H9 (cell line): ENCODE measurements around the gene SLC35G1. TPM values are rescaled to one million over a fixed set of nuclear protein-coding genes. Genes with fewer than 3 reads are reported as not detected.

Source experiments
- DNase-seq: peaks from one replicate; pipeline ENCODE4 v3.0.0-alpha.2; 2017
- H2AFZ ChIP-seq: one replicate; pipeline ENCODE4 v1.6.1; 2013; ENCODE audit warnings: mild to moderate bottlenecking, low read length, control low read depth, moderate library complexity
- H2AK5ac ChIP-seq: 2 replicates; pipeline ENCODE4 v1.6.1; 2013; ENCODE audit warnings: low read length, control low read depth, mixed read lengths; ENCODE audit not compliant: insufficient read length
- H2BK120ac ChIP-seq: one replicate; pipeline ENCODE4 v1.6.1; 2013; ENCODE audit warnings: low read depth, mild to moderate bottlenecking, low read length, control low read depth, inconsistent platforms; ENCODE audit not compliant: poor library complexity, severe bottlenecking
- H2BK12ac ChIP-seq: 2 replicates; pipeline ENCODE4 v1.6.1; 2013; ENCODE audit warnings: low read length, control low read depth, mixed read lengths, low read depth; ENCODE audit not compliant: insufficient read length
- H2BK15ac ChIP-seq: 2 replicates; pipeline ENCODE4 v1.6.1; 2013; ENCODE audit warnings: low read depth, low read length, control low read depth
- H2BK20ac ChIP-seq: one replicate; pipeline ENCODE4 v1.6.1; 2013; ENCODE audit warnings: low read depth, mild to moderate bottlenecking, low read length, control low read depth, inconsistent platforms; ENCODE audit not compliant: poor library complexity, severe bottlenecking
- H2BK5ac ChIP-seq: 2 replicates; pipeline ENCODE4 v1.6.1; 2013; ENCODE audit warnings: low read length, control low read depth, mixed read lengths; ENCODE audit not compliant: insufficient read length
- H3K14ac ChIP-seq: 2 replicates; pipeline ENCODE4 v1.6.1; 2013; ENCODE audit warnings: low read length, control low read depth; ENCODE audit not compliant: insufficient read depth
- H3K18ac ChIP-seq: 2 replicates; pipeline ENCODE4 v1.6.1; 2013; ENCODE audit warnings: low read depth, mild to moderate bottlenecking, mixed read lengths, low read length, control low read depth; ENCODE audit not compliant: insufficient read length
- H3K23ac ChIP-seq: 2 replicates; pipeline ENCODE4 v1.6.1; 2013; ENCODE audit warnings: low read length, control low read depth, mixed read lengths, low read depth; ENCODE audit not compliant: insufficient read length
- H3K23me2 ChIP-seq: 2 replicates; pipeline ENCODE4 v1.6.1; 2013; ENCODE audit warnings: low read depth, mild to moderate bottlenecking, mixed read lengths, low read length, control low read depth; ENCODE audit not compliant: insufficient read length, poor library complexity, severe bottlenecking
- H3K27ac ChIP-seq: 2 replicates; pipeline ENCODE4 v1.5.1; 2013; ENCODE audit warnings: low read length, control low read depth, mixed read lengths, low read depth; ENCODE audit not compliant: insufficient read length
- H3K27me3 ChIP-seq: 2 replicates; pipeline ENCODE4 v1.6.1; 2013; ENCODE audit warnings: low read length, control low read depth, inconsistent platforms; ENCODE audit not compliant: insufficient read depth
- H3K4ac ChIP-seq: 2 replicates; pipeline ENCODE4 v1.6.1; 2013; ENCODE audit warnings: low read depth, mild to moderate bottlenecking, control low read depth, inconsistent platforms, low read length, moderate library complexity
- H3K4me1 ChIP-seq: 2 replicates; pipeline ENCODE4 v1.6.1; 2013; ENCODE audit warnings: low read length, control low read depth, inconsistent platforms; ENCODE audit not compliant: insufficient read depth
- H3K4me2 ChIP-seq: 2 replicates; pipeline ENCODE4 v1.6.1; 2013; ENCODE audit warnings: low read length, control low read depth, mixed read lengths; ENCODE audit not compliant: insufficient read length, insufficient read depth
- H3K56ac ChIP-seq: 2 replicates; pipeline ENCODE4 v1.6.1; 2013; ENCODE audit warnings: low read depth, mild to moderate bottlenecking, mixed read lengths, low read length, control low read depth; ENCODE audit not compliant: insufficient read length
- H3K79me1 ChIP-seq: 2 replicates; pipeline ENCODE4 v1.6.1; 2013; ENCODE audit warnings: low read depth, mild to moderate bottlenecking, moderate library complexity, low read length, control low read depth, inconsistent platforms; ENCODE audit not compliant: insufficient read depth, poor library complexity, severe bottlenecking
- H3K79me2 ChIP-seq: 2 replicates; pipeline ENCODE4 v1.6.1; 2013; ENCODE audit warnings: low read length, control low read depth, inconsistent platforms; ENCODE audit not compliant: insufficient read depth
- H3K9ac ChIP-seq: 2 replicates; pipeline ENCODE4 v1.6.1; 2013; ENCODE audit warnings: low read length, control low read depth, mixed read lengths; ENCODE audit not compliant: insufficient read length; ENCODE audit errors: extremely low read depth
- H3K9me3 ChIP-seq: one replicate; pipeline ENCODE4 v1.6.1; 2013; ENCODE audit warnings: low read depth, low read length, inconsistent platforms; ENCODE audit not compliant: control insufficient read depth
- H3T11ph ChIP-seq: one replicate; pipeline ENCODE4 v1.6.1; 2013; ENCODE audit warnings: mild to moderate bottlenecking, low read length, control low read depth, inconsistent platforms
- H4K20me1 ChIP-seq: one replicate; pipeline ENCODE4 v1.6.1; 2013; ENCODE audit not compliant: control insufficient read depth, insufficient read length, insufficient read depth
- H4K5ac ChIP-seq: 2 replicates; pipeline ENCODE4 v1.6.1; 2013; ENCODE audit warnings: low read depth, mild to moderate bottlenecking, mixed read lengths, low read length, control low read depth; ENCODE audit not compliant: insufficient read length
- H4K8ac ChIP-seq: replicated peaks from 2 replicates; pipeline ENCODE4 v1.6.1; 2013; ENCODE audit warnings: low read length, control low read depth, mixed read lengths, low read depth; ENCODE audit not compliant: insufficient read length
- H4K91ac ChIP-seq: 2 replicates; pipeline ENCODE4 v1.6.1; 2013; ENCODE audit warnings: low read depth, mild to moderate bottlenecking, moderate library complexity, mixed read lengths, low read length, control low read depth; ENCODE audit not compliant: insufficient read length
- H3K27ac Mint-ChIP-seq, 3 experiments: 2 replicates in 2 of 3; 3 replicates in 1 of 3; pipeline ENCODE4 v1.8.0; 2020 to 2021; ENCODE audit warnings: mixed read lengths in 3 of 3, mild to moderate bottlenecking in 1 of 3, moderate library complexity in 1 of 3
- H3K27me3 Mint-ChIP-seq: 2 replicates; pipeline ENCODE4 v1.8.0; 2021; ENCODE audit warnings: low read depth, mild to moderate bottlenecking, moderate library complexity, mixed read lengths
- H3K36me3 Mint-ChIP-seq, 3 experiments: 2 replicates in 2 of 3; 3 replicates in 1 of 3; pipeline ENCODE4 v1.8.0; 2020 to 2021; ENCODE audit warnings: low read depth in 3 of 3, mixed read lengths in 3 of 3; ENCODE audit not compliant: insufficient read depth in 1 of 3
- H3K4me1 Mint-ChIP-seq, 2 experiments: 2 replicates each; pipeline ENCODE4 v1.8.0; 2020; ENCODE audit warnings: mixed read lengths in 2 of 2
- H3K4me3 Mint-ChIP-seq, 2 experiments: 2 replicates in 1 of 2; 3 replicates in 1 of 2; pipeline ENCODE4 v1.8.0; 2020 to 2021; ENCODE audit warnings: mild to moderate bottlenecking in 2 of 2, mixed read lengths in 2 of 2, moderate library complexity in 1 of 2
- H3K9me3 Mint-ChIP-seq, 2 experiments: 2 replicates in 1 of 2; 3 replicates in 1 of 2; pipeline ENCODE4 v1.8.0; 2020; ENCODE audit warnings: mild to moderate bottlenecking in 2 of 2, mixed read lengths in 2 of 2, moderate library complexity in 1 of 2
- CTCF ChIP-seq: fragments of 200-600 bp; sonication (generic); conservative IDR thresholded peaks from 3 replicates; pipeline ENCODE4 v1.8.0; 2021; ENCODE audit warnings: antibody characterized with exemption, mild to moderate bottlenecking
- WGBS: extraction: QIAGEN DNeasy Blood & Tissue Kit; methylation state at CpG from one replicate; pipeline ENCODE4 v1.1.7; 2013; ENCODE audit warnings: missing lambda C conversion rate, low lambda C conversion rate, mixed read lengths; ENCODE audit not compliant: insufficient read length; ENCODE audit errors: extremely low coverage; 5-methylcytosine and 5-hydroxymethylcytosine counted together
- total RNA-seq: library from RNA; stranded (reverse); gene quantifications from 2 replicates; pipeline ENCODE4 v1.2.1, GENCODE V29; 2021

The SLC35G1 gene
- total RNA-seq, 1 experiment from 2014 or later: 6.3 TPM

- H4K8ac ChIP-seq: no peak overlapping the region
- no peak for DNase-seq
Measured at GRCh38 chr10:93945819-93946218, 52.0 kb downstream of the SLC35G1 start.

More at GRCh38 chr10:93945819-93946218, 52.0 kb downstream of the SLC35G1 start:
- H3K79me2 ChIP-seq: no peaks in the 10 kb centered on the region
- H3K4ac ChIP-seq: no peak overlapping the region
- no peaks in the 10 kb centered on the region for H3K23me2 ChIP-seq
- H2AFZ ChIP-seq: no peak overlapping the region
- no peak overlapping the region for H3K18ac ChIP-seq
- H3K23ac ChIP-seq: no peak overlapping the region
- no peak overlapping the region for H2AK5ac ChIP-seq
- H4K91ac ChIP-seq: no peak overlapping the region
- no peak overlapping the region for H2BK20ac ChIP-seq
- no peaks in the 10 kb centered on the region for H4K20me1 ChIP-seq
- no peak overlapping the region for H3K14ac ChIP-seq
- no CpG with 5 or more reads among the region's 4 CpGs for WGBS
- H3K9ac ChIP-seq: no peak overlapping the region
- no peak overlapping the region for H4K5ac ChIP-seq
- H2BK120ac ChIP-seq: no peak overlapping the region
- Mint-ChIP-seq H3K27me3 (peaks cover 15% of the 10 kb centered on the region), H3K4me1 (no peaks in the 10 kb centered on the region), H3K9me3 (no peaks in the 10 kb centered on the region), H3K36me3 (no peaks in the 10 kb centered on the region), H3K4me3 (no peak overlapping the region), H3K27ac (no peak overlapping the region)
- no peak overlapping the region for H3K4me2 ChIP-seq
- no peak overlapping the region for H2BK5ac ChIP-seq
- H2BK15ac ChIP-seq: no peak overlapping the region
- no peaks in the 10 kb centered on the region for H3K79me1 ChIP-seq
- H3K27ac ChIP-seq: no peak overlapping the region
- H2BK12ac ChIP-seq: no peak overlapping the region
- H3K56ac ChIP-seq: no peak overlapping the region
- no peaks in the 10 kb centered on the region for H3K27me3 ChIP-seq
- no peak for TF ChIP-seq CTCF
- no peaks in the 10 kb centered on the region for H3K9me3 ChIP-seq
- no peaks in the 10 kb centered on the region for H3K4me1 ChIP-seq
- H3T11ph ChIP-seq: no peak overlapping the region
